ENCODE data around the gene EHD1. TPM values are rescaled to one million over a fixed set of nuclear protein-coding genes. Genes with fewer than 3 reads are reported as not detected.

Gene EHD1
- total RNA-seq, 1 experiment from 2014 or later = 92.8 TPM

DNA sequence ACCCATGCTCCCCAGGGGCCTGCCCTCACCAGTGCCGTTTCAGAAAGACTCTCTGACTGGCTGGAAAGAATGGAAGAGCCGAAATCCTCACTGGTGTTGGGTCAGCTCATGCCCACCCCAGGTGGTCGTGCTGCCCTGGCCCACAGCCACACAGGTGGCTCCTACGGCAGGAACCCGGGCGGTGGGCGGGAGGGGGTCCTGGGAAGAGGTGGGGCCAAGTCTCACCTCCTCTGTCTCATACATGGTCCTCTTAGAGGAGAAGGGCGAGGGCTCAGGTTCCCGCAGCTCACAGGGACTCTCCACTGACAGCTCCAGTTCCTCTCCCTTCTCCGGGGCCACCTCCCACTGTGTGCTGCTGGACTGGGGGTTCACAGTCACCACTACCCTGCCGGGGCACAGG is 30.3 kb upstream of the EHD1 start:
- CTCF ChIA-PET = no interaction called here
- H3K4me3 Mint-ChIP-seq (ENCODE audit: low read depth, unreplicated experiment) = no peak overlapping the region
- no peak for TF ChIP-seq CTCF (IDR thresholded peaks at IDR 0.05; ENCODE audit: unreplicated experiment)

DNA sequence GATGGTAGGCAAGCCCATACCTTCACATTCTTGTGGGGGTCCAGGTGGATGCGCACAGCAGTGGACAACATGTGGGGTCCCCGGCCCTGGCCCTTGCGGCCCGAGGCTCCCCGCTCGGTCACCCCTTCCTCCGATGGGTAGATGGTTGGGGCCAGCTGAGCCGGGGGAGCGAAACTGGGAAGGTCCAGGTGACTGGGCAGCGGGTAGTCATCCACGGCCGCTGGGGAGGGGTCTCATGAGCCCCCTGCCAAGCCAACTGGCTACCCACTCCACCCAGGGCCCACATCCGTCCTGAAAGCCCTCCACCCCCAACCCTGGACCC is 27.9 kb upstream of the EHD1 start:
- Mint-ChIP-seq H3K4me1 (ENCODE audit: low read depth, unreplicated experiment) (no peaks in the 10 kb centered on the region), H3K27ac (ENCODE audit: unreplicated experiment) (no peak overlapping the region), H3K27me3 (ENCODE audit: unreplicated experiment) (no peaks in the 10 kb centered on the region), H3K4me3 (ENCODE audit: low read depth, unreplicated experiment) (no peak overlapping the region), H3K9me3 (ENCODE audit: low read depth, unreplicated experiment) (no peaks in the 10 kb centered on the region), H3K36me3 (ENCODE audit: insufficient read depth, unreplicated experiment) (peaks cover 44% of the 10 kb centered on the region)
- BruUV-seq (replicated peaks) = no TSS peak
- DNase-seq = no peak
- intact Hi-C loops (cut with micrococcal nuclease; ENCODE audit: unreplicated experiment) = no loop called here
- CTCF ChIA-PET = no interaction called here
- no peak for TF ChIP-seq CTCF (IDR thresholded peaks at IDR 0.05; ENCODE audit: unreplicated experiment)

More for the DNA sequence above, 30.3 kb upstream of the EHD1 start:
- Mint-ChIP-seq H3K9me3 (ENCODE audit: low read depth, unreplicated experiment) (no peaks in the 10 kb centered on the region), H3K27me3 (ENCODE audit: unreplicated experiment) (no peaks in the 10 kb centered on the region), H3K27ac (ENCODE audit: unreplicated experiment) (no peak overlapping the region), H3K4me1 (ENCODE audit: low read depth, unreplicated experiment) (no peaks in the 10 kb centered on the region), H3K36me3 (ENCODE audit: insufficient read depth, unreplicated experiment) (peaks cover 56% of the 10 kb centered on the region)
- intact Hi-C loops (cut with micrococcal nuclease; ENCODE audit: unreplicated experiment) = no loop called here
- no peak for DNase-seq
- BruUV-seq (replicated peaks) = no TSS peak

DNA sequence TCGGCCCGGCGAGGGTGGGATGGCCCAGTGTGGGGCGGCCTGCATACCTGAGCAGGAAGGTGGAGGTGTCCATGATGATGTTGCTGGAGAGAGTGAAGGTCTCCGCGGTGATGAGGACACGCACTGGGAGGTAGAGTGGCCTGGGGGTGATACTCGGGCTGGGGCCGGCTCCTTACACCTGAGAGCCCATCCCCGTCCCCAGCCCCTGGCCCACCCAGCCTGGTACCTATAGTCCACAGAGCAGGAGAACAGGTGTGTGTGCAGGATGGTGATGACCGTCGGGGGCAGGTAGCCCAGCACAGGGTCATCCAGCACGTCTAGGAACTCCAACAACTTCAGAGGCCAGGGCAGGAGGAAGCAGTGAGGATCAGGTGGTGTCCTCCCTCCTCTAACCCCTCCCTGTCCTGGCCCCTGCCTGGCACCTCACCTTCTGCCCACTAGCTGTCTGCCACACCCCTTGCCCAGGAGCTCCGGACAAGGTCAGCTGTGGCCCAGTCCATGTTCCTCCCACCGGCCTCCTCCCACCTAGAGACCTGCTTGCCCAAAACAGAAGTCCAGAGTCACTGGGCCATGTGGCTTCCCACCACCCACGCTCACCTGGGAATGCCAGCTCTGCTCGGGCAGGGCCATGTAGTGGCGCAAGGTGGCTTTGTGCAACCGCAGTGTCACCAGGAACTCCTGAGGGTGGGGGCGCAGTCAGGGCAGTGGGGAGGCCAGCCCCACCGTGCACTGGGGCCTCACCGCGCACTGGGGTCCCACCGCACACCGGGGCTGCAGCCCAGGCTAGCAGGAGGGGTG is 27.3 kb upstream of the EHD1 start:
- no peaks in the 10 kb centered on the region for H3K4me1 Mint-ChIP-seq (ENCODE audit: low read depth, unreplicated experiment)
- no peaks in the 10 kb centered on the region for H3K27me3 Mint-ChIP-seq (ENCODE audit: unreplicated experiment)
- no peak for TF ChIP-seq CTCF (IDR thresholded peaks at IDR 0.05; ENCODE audit: unreplicated experiment)
- intact Hi-C loops (cut with micrococcal nuclease; ENCODE audit: unreplicated experiment) = no loop called here
- no peak overlapping the region for H3K27ac Mint-ChIP-seq (ENCODE audit: unreplicated experiment)
- H3K4me3 Mint-ChIP-seq (ENCODE audit: low read depth, unreplicated experiment) = no peak overlapping the region
- no peaks in the 10 kb centered on the region for H3K9me3 Mint-ChIP-seq (ENCODE audit: low read depth, unreplicated experiment)
- CTCF ChIA-PET = no interaction called here
- peaks cover 39% of the 10 kb centered on the region for H3K36me3 Mint-ChIP-seq (ENCODE audit: insufficient read depth, unreplicated experiment)
- no TSS peak for BruUV-seq (replicated peaks)
- DNase-seq = no peak

DNA sequence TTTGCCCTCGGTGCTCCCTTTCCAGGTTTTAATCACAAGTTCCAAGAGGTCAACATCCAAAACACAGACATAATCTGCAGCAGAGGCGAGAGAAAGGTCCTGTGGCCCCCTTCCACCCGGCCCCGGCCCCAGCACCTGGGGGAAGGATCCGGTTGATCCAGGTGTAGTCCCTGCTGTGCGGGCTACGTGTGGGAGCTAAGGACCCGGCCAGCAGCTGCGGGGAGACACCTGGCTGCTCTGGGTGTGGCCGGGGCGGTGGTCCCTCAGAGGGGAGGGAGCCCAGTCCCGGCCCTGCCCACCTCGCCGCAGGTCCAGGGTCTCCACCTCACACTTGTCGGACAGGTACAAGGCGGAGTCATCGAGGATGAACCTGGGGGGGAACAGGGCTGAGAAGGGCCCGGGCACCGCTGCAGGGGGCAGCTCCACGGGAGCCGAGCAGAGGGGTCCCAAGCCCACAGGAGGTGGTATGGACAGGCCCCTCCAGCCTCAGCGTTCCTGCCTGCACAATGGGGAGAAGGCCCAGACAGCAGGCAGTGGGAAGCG is 24.9 kb upstream of the EHD1 start:
- Mint-ChIP-seq H3K36me3 (ENCODE audit: insufficient read depth, unreplicated experiment) (peaks cover 35% of the 10 kb centered on the region), H3K4me3 (ENCODE audit: low read depth, unreplicated experiment) (no peak overlapping the region), H3K27me3 (ENCODE audit: unreplicated experiment) (no peaks in the 10 kb centered on the region), H3K27ac (ENCODE audit: unreplicated experiment) (no peak overlapping the region), H3K4me1 (ENCODE audit: low read depth, unreplicated experiment) (peaks cover 15% of the 10 kb centered on the region), H3K9me3 (ENCODE audit: low read depth, unreplicated experiment) (no peaks in the 10 kb centered on the region)
- BruUV-seq (replicated peaks) = no TSS peak
- CTCF ChIA-PET = no interaction called here
- TF ChIP-seq CTCF (IDR thresholded peaks at IDR 0.05; ENCODE audit: unreplicated experiment) = no peak
- DNase-seq = no peak
- intact Hi-C loops (cut with micrococcal nuclease; ENCODE audit: unreplicated experiment) = no loop called here
